Left ventricle myocardium superior (tissue), 1 donor: Measurements from ENCODE around the gene LMCD1. TPM values are rescaled to one million over a fixed set of nuclear protein-coding genes. Genes with fewer than 3 reads are reported as not detected.
"Not testable (repeated sequence)": the region's sequence is repeated elsewhere in the genome, so short reads cannot be mapped to it uniquely, and the experiment has no call there.

Experiments used
- ATAC-seq: fragments of 200-7000 bp; cut with Tn5 transposase; one replicate; pipeline ENCODE4 v1.9.1; 2020; ENCODE audit warnings: mild to moderate bottlenecking, moderate library complexity
- DNase-seq: peaks from one replicate; pipeline ENCODE4 v3.0.0-alpha.2; 2020
- intact Hi-C: fragments of 100-400 bp; cut with micrococcal nuclease; formaldehyde crosslinking; loops from one replicate; pipeline ENCODE4 v1.11.0; 2022
- total RNA-seq: library from RNA; stranded (reverse); fragmentation: NEBNext Ultra II Directional; extraction: Animal tissue kit (Norgen Biotek cat#: 25700); gene quantifications from one replicate; pipeline ENCODE4 v1.2.1, GENCODE V29; 2021
- donor health status: DM: no; HTN: yes; CAD: no; lungs with severe emphysema.

Gene LMCD1
- total RNA-seq, 1 donor from 2014 or later = 37.9 TPM

- DNase-seq = no peak
These were observed 72.5 kb downstream of the LMCD1 start for GRCh38 chr3:8574040-8574669.

DNA sequence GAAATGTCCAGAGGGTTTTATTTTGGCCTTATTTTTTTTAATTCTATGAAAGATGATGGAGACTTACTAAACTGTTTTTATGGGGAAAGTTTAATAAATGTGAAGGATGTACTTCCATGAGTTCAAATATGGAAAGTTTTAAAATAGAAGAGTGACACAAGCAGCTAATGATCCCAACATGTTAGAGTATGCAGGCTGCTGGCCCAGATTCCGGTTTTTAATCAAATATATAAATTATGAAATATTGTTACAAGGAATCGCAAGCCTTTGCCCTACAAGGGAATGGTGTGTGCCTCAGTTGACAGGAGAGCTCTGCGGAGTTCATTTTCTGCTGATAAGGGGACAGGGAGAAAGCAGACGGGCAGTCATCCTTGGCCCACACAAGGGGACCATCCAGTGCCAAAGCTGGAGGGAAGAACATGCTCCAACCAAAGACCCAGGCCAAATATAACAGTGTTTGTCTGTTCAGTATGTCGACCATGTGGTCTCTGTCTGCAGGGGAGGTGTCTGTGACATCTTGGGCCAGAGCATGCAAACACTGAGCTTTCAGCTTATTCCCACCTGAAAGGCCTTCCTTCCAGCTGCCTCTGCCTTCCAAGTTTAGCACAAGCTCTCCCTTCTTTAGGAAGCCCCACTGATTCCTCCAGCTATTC, 73.2 kb downstream of the LMCD1 start:
- intact Hi-C loops = no loop called here
- ATAC-seq = peak; percentile 65
- DNase-seq = no peak

More at GRCh38 chr3:8574040-8574669, 72.5 kb downstream of the LMCD1 start:
- intact Hi-C loops = no loop called here
- peak; percentile 56 for ATAC-seq

DNA sequence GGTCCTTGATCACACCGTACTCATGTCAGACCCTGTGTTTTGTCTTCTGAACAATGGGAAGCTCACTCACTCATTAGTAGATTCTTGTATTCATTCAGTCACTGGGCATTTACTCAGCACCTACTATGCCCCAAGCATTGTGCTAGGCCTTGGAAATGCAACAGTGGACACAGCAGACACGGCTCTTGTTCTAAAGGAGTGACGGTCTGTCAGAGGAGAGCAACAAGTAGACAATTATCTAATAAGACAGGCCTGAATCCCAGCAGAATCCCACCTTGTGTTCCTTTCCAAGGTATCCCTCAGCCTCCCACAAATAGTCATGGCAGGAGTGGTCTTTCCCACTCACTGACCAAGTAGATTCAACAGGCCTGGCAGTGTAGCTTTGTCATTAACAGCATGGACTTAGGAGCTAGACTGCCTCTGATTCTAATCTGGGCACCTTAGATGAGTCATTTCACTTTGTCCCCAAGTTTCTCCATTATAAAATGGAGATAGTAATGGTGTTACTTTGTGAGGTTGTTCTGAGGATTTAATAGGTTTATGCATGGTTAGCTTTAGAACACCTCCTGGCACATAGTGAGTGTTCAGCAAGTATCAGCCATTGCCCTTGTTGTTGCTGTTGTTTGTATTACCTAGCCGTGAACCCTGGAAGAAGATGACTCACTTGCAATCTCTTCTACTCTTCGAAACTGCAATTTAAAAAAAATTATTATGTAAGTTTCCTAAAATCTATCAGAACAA, 73.9 kb downstream of the LMCD1 start:
- DNase-seq (no peak), ATAC-seq (no peak)
- intact Hi-C loops = no loop called here

- ATAC-seq (no peak), DNase-seq (no peak)
- intact Hi-C loops = no loop called here
These were observed 74.8 kb downstream of the LMCD1 start for GRCh38 chr3:8576436-8576835.

DNA sequence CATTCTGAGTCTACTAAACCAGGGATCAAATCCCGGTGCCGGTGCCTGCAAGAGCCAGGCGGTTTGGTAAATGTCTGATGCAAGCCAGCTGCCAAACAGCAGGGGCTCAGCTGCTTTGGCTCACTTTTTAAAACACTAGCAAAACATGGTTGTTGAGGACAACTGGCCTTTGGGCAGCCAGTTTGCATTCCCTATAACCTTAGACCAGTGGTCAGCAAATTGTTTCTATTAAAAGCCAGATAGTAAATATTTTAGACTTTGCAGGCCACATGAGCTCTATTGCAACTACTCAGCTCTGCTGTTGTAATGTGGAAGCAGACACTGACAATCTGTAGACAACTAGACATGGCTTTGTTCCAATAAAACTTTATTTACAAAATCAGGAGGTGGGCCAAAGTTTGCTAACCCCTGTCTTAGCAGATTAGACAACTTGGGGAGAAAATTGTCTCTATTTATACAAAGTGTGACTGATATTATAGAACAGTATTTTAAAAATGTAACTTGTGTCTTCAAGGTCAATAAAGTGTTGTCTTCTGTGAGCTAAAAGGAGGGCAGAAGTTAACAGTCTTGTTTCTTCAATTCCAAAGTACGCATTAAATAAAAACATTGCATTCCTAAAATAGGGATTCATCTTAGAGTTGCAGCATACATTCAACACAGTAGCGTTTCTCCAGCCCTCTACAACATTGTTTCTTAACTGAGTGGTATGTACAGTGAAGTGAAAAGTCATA, 75.4 kb downstream of the LMCD1 start:
- intact Hi-C loops = no loop called here
- ATAC-seq (no peak), DNase-seq (no peak)

- no peak for DNase-seq
- no peak for ATAC-seq
- intact Hi-C loops = no loop called here
These were observed 76.7 kb downstream of the LMCD1 start for GRCh38 chr3:8578282-8578681.

- no peak for DNase-seq
- ATAC-seq = no peak
- intact Hi-C loops = no loop called here
These were observed 77.5 kb downstream of the LMCD1 start for GRCh38 chr3:8579096-8579495.

DNA sequence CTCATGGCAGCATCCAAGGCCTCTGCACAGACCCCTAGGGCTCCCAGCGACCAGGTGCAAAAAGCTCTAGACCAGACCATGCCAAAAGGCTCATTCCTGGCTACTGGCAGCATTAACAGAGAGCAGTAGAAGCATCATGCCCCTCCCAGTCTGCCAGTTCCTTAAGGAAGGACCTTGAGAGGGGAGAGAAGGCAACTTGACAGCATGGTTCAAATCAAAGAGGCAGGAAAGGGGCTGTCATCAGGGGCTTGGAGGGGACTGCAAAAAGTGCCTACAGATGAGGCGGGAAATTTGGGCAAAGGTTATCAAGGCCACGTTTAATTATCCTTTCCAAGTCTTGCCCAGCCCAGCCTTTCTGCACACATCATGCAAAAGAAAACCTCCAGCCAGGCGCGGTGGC, 78.3 kb downstream of the LMCD1 start:
- no peak for ATAC-seq
- no peak for DNase-seq
- intact Hi-C loops = no loop called here

DNA sequence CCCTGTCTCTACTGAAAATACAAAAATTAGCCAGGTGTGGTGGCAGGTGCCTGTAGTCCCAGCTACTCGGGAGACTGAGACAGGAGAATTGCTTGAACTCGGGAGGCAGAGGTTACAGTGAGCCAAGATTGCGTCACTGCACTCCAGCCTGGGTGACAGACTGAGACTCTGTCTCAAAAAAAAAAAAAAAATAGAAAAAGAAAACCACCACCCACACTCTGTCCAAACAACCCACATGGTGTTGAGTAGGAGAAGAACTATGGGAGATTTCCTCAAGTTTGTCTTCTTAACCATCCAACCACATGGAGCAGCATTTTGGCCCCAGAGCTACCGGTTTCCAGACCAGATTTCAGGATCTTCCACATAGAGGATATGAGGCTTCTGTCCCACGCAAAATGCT, 78.8 kb downstream of the LMCD1 start:
- intact Hi-C loops, ATAC-seq, DNase-seq: not testable (repeated sequence)

DNA sequence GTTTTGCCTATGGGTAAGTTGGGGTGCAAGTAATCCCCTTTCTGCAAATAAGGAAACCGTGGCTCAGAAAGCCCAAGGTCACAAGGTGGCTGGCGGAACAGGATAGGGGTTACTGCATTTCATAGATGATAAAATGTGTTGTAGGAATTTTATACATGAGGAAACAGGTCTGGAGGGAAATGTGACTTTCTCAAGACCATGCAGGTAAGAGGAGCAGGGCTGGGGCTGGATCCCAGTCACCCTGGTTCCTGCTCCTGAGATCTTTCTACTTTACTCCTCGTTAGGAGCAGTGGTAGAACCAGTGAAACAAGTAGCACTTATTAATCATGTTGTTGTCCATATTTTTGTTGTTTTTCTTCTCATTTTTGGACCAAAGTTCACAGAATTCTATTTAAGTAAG, 79.8 kb downstream of the LMCD1 start:
- intact Hi-C loops = no loop called here
- no peak for ATAC-seq

DNA sequence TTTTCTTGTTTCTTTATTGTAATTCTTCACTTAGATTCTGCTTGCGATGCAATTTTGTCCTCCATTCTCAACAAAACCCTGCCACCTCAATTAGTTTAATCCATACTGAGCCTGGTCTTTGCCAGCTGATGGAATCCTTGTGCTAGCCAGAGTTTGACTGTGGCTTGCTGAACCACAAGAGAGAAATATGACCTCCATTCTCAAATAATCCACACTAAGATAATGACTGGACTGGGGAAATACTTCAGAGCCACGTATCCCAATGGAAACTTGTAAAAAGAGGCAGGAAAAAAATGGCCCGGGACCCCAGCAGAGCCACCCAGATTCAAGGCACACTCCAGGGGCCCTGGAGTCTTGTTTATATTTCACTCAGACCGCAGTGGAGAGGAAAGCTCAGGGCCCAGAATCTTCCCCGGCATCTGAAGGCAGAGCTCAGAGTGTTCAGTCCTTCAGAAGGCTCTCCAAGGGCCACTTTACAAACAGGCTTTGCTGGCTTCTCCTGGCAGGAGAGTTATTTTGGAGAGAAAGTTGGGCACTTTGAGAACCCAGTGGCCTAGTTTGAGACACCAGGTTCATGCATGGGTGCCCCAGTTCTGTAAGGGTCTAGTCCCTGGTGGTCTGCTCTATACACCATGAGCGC, 80.3 kb downstream of the LMCD1 start:
- no peak for ATAC-seq
- no peak for DNase-seq
- intact Hi-C loops = no loop called here

More for the DNA sequence above, 79.8 kb downstream of the LMCD1 start:
- no peak for DNase-seq

GRCh38 chr3:8584661-8585060, 83.0 kb downstream of the LMCD1 start:
- intact Hi-C loops = no loop called here
- ATAC-seq = no peak

DNA sequence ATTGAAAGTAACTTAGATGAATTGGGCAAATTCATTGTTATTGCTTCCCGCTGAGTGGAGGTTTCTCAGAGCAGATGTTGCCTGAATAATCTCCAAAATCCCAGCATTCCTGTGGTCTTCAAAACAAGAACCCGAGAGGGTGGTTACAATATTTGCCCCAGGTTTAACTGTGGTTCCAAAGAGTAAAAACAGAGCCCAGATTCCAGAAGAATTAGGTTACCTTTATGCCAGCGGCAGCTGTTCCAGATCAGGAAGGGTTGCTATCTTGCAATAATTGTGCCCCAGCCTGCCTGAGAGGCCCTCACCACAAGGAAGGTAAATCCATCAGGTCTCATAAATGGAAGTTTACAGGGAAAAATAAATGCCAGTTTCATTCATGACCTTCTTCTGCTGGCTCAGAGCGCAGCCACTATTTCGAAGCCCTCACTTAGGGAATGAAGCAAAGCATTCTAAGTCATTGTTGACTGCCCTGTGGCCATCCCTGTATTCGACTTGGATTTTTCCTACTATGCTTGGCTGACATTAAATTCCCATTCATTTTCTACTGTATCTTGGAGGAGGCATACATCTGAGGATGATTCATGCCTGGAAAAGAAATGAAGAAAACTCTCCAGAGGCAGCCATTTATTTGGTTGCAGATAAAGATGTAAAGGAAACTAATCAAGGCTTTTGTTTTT, 88.4 kb downstream of the LMCD1 start:
- DNase-seq (no peak), ATAC-seq (no peak)
- intact Hi-C loops = no loop called here

More at GRCh38 chr3:8584661-8585060, 83.0 kb downstream of the LMCD1 start:
- DNase-seq = no peak

GRCh38 chr3:8593021-8593827, 91.6 kb downstream of the LMCD1 start:
- peak; percentile 72 for ATAC-seq
- intact Hi-C loops = no loop called here
- peak; percentile 48 for DNase-seq

- intact Hi-C loops = no loop called here
- no peak for DNase-seq
- ATAC-seq = peak; percentile 28
These were observed 93.6 kb downstream of the LMCD1 start for GRCh38 chr3:8595252-8595651.

DNA sequence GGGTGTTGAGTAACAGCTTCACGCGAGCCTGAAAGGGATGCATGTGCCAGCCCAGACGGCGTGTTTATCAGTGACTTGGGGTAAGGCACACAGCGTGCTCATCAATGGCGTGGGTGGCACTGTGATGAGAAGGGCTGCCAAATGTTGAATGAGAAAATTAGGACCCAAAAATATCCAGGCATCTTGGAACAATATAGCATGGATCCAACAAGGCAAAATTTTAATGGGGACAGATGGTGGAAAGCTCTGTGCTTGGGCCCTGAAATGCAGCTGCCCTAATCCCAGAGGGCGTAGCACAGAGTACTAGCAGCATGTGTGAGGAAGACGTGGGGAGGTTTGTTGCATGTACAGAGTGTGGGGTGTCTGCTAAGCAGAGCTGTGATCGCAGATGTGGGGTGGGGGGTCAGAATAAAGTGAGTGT, 94.1 kb downstream of the LMCD1 start:
- intact Hi-C loops = no loop called here
- DNase-seq = peak; percentile 64
- peak; percentile 83 for ATAC-seq

- DNase-seq = peak; percentile 38
These were observed 94.9 kb downstream of the LMCD1 start for GRCh38 chr3:8596321-8597218.

More at GRCh38 chr3:8596321-8597218, 94.9 kb downstream of the LMCD1 start:
- ATAC-seq = peak; percentile 15
- intact Hi-C loops = no loop called here
